ENCODE results near the gene ERC2.
A peak's percentile ranks its signal among the peaks of the same experiment; 100 is the strongest.

ERC2 gene

GRCh38 chr3:55467099-55467498 is 1001.2 kb downstream of the ERC2 start:
- H3K36me3 ChIP-seq (ENCODE audit: control insufficient read depth, insufficient read depth, low read length, severe bottlenecking) = peaks cover 9% of the 10 kb centered on the region
- peaks cover 3% of the 10 kb centered on the region for H3K4me1 ChIP-seq (ENCODE audit: control insufficient read depth, insufficient read depth, low read length)
- no peak overlapping the region for H3K4me3 ChIP-seq (ENCODE audit: low read length)
- H3K27me3 ChIP-seq (replicated peaks; ENCODE audit: control insufficient read depth, insufficient read depth, low read length) = no peaks in the 10 kb centered on the region
- no peak overlapping the region for H3K9ac ChIP-seq (ENCODE audit: low read length)
- DNase-seq (ENCODE audit: low read depth) = peak; percentile 84
- H3K9me3 ChIP-seq (ENCODE audit: control insufficient read depth, low read length) = no peaks in the 10 kb centered on the region

- H3K36me3 ChIP-seq (ENCODE audit: control insufficient read depth, insufficient read depth, low read length, severe bottlenecking) = peaks cover 9% of the 10 kb centered on the region
- H3K9me3 ChIP-seq (ENCODE audit: control insufficient read depth, low read length) = no peaks in the 10 kb centered on the region
- no peak overlapping the region for H3K4me3 ChIP-seq (ENCODE audit: low read length)
- peaks cover 3% of the 10 kb centered on the region for H3K4me1 ChIP-seq (ENCODE audit: control insufficient read depth, insufficient read depth, low read length)
- no peaks in the 10 kb centered on the region for H3K27me3 ChIP-seq (replicated peaks; ENCODE audit: control insufficient read depth, insufficient read depth, low read length)
- no peak for DNase-seq (ENCODE audit: low read depth)
- H3K9ac ChIP-seq (ENCODE audit: low read length) = no peak overlapping the region
Observed at GRCh38 chr3:55466526-55466925, 1001.7 kb downstream of the ERC2 start.

GRCh38 chr3:55461896-55462295 is 1006.4 kb downstream of the ERC2 start:
- Histone ChIP-seq H3K27me3 (replicated peaks; ENCODE audit: control insufficient read depth, insufficient read depth, low read length) (no peaks in the 10 kb centered on the region), H3K36me3 (ENCODE audit: control insufficient read depth, insufficient read depth, low read length, severe bottlenecking) (no peaks in the 10 kb centered on the region), H3K9ac (ENCODE audit: low read length) (no peak overlapping the region), H3K4me1 (ENCODE audit: control insufficient read depth, insufficient read depth, low read length) (peaks cover 3% of the 10 kb centered on the region), H3K4me3 (ENCODE audit: low read length) (no peak overlapping the region), H3K9me3 (ENCODE audit: control insufficient read depth, low read length) (no peaks in the 10 kb centered on the region)
- DNase-seq (ENCODE audit: low read depth) = peak; percentile 52

GRCh38 chr3:55459838-55460237 is 1008.4 kb downstream of the ERC2 start:
- H3K9ac ChIP-seq (ENCODE audit: low read length) = no peak overlapping the region
- no peaks in the 10 kb centered on the region for H3K4me1 ChIP-seq (ENCODE audit: control insufficient read depth, insufficient read depth, low read length)
- H3K9me3 ChIP-seq (ENCODE audit: control insufficient read depth, low read length) = no peaks in the 10 kb centered on the region
- H3K4me3 ChIP-seq (ENCODE audit: low read length) = no peak overlapping the region
- H3K36me3 ChIP-seq (ENCODE audit: control insufficient read depth, insufficient read depth, low read length, severe bottlenecking) = no peaks in the 10 kb centered on the region
- H3K27me3 ChIP-seq (replicated peaks; ENCODE audit: control insufficient read depth, insufficient read depth, low read length) = no peaks in the 10 kb centered on the region
- no peak for DNase-seq (ENCODE audit: low read depth)

All from adipocyte (in vitro differentiated cells).